Measurements from ENCODE around the gene AIRE.

AIRE gene

GRCh38 chr21:44269090-44269489 lies 16.6 kb upstream of the AIRE start:
- no peak for DNase-seq
- Histone ChIP-seq H3K4me3 (ENCODE audit: control insufficient read depth in 1 of 7, extremely low read depth in 1 of 7, insufficient read depth in 4 of 7, low read depth in 2 of 7, low read length in 6 of 7) (no peak overlapping the region), H3K4me1 (ENCODE audit: control extremely low read depth in 1 of 4, control insufficient read depth in 4 of 4, insufficient read depth in 4 of 4, low read length in 3 of 4) (no peaks in the 10 kb centered on the region), H3K9me3 (ENCODE audit: control extremely low read depth in 1 of 5, control insufficient read depth in 4 of 5, insufficient read depth in 2 of 5, low read depth in 1 of 5, low read length in 4 of 5) (no peaks in the 10 kb centered on the region), H3K27ac (ENCODE audit: insufficient read depth in 1 of 2, low read depth in 1 of 2, low read length in 2 of 2, poor library complexity in 1 of 2, severe bottlenecking in 2 of 2) (no peak overlapping the region), H3K27me3 (replicated peaks in 2 of 5; ENCODE audit: control insufficient read depth in 4 of 5, insufficient read depth in 5 of 5, low read length in 4 of 5) (no peaks in the 10 kb centered on the region), H3K36me3 (ENCODE audit: control insufficient read depth in 4 of 4, insufficient read depth in 4 of 4, low read length in 3 of 4) (no peaks in the 10 kb centered on the region)
- ChIA-PET CTCF (interaction anchor here (1.3 to 3.2 kb wide), 2 partner anchors 8 to 29 kb away, joined by 5 to 11 read pairs; no protein-coding TSS in a partner anchor), POLR2A (no interaction called here)
- 96% methylated on average over 3 of the region's 8 CpGs for WGBS (ENCODE audit: insufficient coverage)

DNA sequence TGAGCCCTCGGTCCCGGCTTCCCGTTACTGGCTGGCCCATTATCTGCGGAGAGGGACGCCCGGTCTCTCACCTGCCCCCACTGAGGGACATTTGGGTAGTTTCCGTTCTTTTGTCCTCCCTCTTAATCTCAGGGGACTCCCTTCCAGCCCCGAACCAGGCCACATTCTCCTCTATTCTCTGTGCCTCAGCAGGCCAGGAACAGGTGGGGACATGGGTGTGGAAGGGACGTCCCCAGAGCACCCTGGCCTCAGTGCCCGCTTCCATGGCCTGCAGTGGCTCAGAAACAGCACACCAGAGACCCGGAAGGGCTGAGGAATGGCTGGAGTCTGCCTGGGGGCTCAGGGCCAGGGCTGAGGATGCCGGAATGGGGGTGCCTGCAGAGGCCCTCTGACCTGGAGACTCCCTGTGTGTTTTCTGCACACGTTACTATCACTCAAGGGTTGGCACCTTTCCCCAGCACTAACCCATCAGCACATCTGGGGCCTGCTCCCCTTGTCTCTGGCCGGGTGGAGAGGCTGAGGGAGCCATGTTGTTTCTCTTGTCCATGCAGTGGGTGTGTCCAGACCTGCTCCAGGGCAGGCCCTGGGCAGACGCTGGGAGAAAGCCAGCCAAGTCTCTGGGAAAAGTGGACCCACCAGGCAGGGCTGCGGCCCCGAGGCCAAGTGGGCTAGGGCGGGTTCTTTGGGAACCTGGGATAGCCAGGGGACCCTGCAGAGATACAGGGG lies 14.0 kb upstream of the AIRE start:
- no peak for DNase-seq
- no peak overlapping the region for H3K4me3 ChIP-seq (ENCODE audit: control insufficient read depth in 1 of 7, extremely low read depth in 1 of 7, insufficient read depth in 4 of 7, low read depth in 2 of 7, low read length in 6 of 7)
- no peaks in the 10 kb centered on the region for H3K9me3 ChIP-seq (ENCODE audit: control extremely low read depth in 1 of 5, control insufficient read depth in 4 of 5, insufficient read depth in 2 of 5, low read depth in 1 of 5, low read length in 4 of 5)
- ChIA-PET CTCF (interaction anchor here (1.9 kb wide), 1 partner anchor 26 kb away, joined by 5 read pairs; no protein-coding TSS in a partner anchor), POLR2A (no interaction called here)
- no peaks in the 10 kb centered on the region for H3K4me1 ChIP-seq (ENCODE audit: control extremely low read depth in 1 of 4, control insufficient read depth in 4 of 4, insufficient read depth in 4 of 4, low read length in 3 of 4)
- H3K27me3 ChIP-seq (replicated peaks in 2 of 5; ENCODE audit: control insufficient read depth in 4 of 5, insufficient read depth in 5 of 5, low read length in 4 of 5), result no peaks in the 10 kb centered on the region
- no peak overlapping the region for H3K27ac ChIP-seq (ENCODE audit: insufficient read depth in 1 of 2, low read depth in 1 of 2, low read length in 2 of 2, poor library complexity in 1 of 2, severe bottlenecking in 2 of 2)
- 95% methylated on average over 16 of the region's 18 CpGs for WGBS (ENCODE audit: insufficient coverage)
- no peaks in the 10 kb centered on the region for H3K36me3 ChIP-seq (ENCODE audit: control insufficient read depth in 4 of 4, insufficient read depth in 4 of 4, low read length in 3 of 4)

DNA sequence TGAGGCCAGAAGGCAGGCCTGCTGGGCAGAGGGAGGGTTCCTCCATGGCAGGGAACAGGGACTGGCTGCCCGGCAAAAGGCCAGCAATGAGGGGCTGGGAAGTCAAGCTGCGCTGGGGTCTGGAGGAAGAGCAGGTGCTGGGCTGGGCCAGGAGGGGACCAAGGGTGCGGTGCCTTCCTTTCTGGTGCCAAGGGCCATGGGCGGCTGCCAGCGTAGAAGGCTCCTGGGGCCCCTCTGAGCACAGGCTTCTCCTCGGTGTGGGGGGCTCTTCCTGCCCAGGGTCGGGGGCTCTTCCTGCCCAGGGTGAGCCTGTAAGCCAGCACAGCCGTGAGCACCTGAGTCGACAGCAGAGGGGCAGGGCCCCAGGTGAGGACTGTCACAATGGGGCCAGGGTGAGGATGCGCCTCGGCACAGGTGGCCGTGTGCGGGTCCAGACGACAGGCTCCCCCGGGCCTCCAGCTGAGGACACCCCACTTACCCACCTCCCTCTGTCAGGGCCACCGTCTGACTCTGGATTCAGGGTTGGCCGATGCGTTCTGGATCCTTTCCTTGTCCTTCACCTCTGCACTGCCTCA lies 13.3 kb upstream of the AIRE start:
- POLR2A ChIA-PET, result no interaction called here
- Histone ChIP-seq H3K27ac (ENCODE audit: insufficient read depth in 1 of 2, low read depth in 1 of 2, low read length in 2 of 2, poor library complexity in 1 of 2, severe bottlenecking in 2 of 2) (no peak overlapping the region), H3K4me1 (ENCODE audit: control extremely low read depth in 1 of 4, control insufficient read depth in 4 of 4, insufficient read depth in 4 of 4, low read length in 3 of 4) (no peaks in the 10 kb centered on the region), H3K36me3 (ENCODE audit: control insufficient read depth in 4 of 4, insufficient read depth in 4 of 4, low read length in 3 of 4) (no peaks in the 10 kb centered on the region), H3K9me3 (ENCODE audit: control extremely low read depth in 1 of 5, control insufficient read depth in 4 of 5, insufficient read depth in 2 of 5, low read depth in 1 of 5, low read length in 4 of 5) (no peaks in the 10 kb centered on the region), H3K4me3 (ENCODE audit: control insufficient read depth in 1 of 7, extremely low read depth in 1 of 7, insufficient read depth in 4 of 7, low read depth in 2 of 7, low read length in 6 of 7) (no peak overlapping the region), H3K27me3 (replicated peaks in 2 of 5; ENCODE audit: control insufficient read depth in 4 of 5, insufficient read depth in 5 of 5, low read length in 4 of 5) (no peaks in the 10 kb centered on the region)
- CTCF ChIA-PET, result interaction anchor here (1.9 kb wide), 1 partner anchor 25 kb away, joined by 5 read pairs; no protein-coding TSS in a partner anchor
- no peak for DNase-seq
- WGBS (ENCODE audit: insufficient coverage), result 83% methylated on average over 16 of the region's 18 CpGs

- no peak for DNase-seq
- ChIA-PET CTCF (interaction anchor here (1.9 kb wide), 1 partner anchor 25 kb away, joined by 5 read pairs; no protein-coding TSS in a partner anchor), POLR2A (no interaction called here)
- Histone ChIP-seq H3K4me3 (ENCODE audit: control insufficient read depth in 1 of 7, extremely low read depth in 1 of 7, insufficient read depth in 4 of 7, low read depth in 2 of 7, low read length in 6 of 7) (no peak overlapping the region), H3K27me3 (replicated peaks in 2 of 5; ENCODE audit: control insufficient read depth in 4 of 5, insufficient read depth in 5 of 5, low read length in 4 of 5) (no peaks in the 10 kb centered on the region), H3K27ac (ENCODE audit: insufficient read depth in 1 of 2, low read depth in 1 of 2, low read length in 2 of 2, poor library complexity in 1 of 2, severe bottlenecking in 2 of 2) (no peak overlapping the region), H3K36me3 (ENCODE audit: control insufficient read depth in 4 of 4, insufficient read depth in 4 of 4, low read length in 3 of 4) (no peaks in the 10 kb centered on the region), H3K9me3 (ENCODE audit: control extremely low read depth in 1 of 5, control insufficient read depth in 4 of 5, insufficient read depth in 2 of 5, low read depth in 1 of 5, low read length in 4 of 5) (no peaks in the 10 kb centered on the region), H3K4me1 (ENCODE audit: control extremely low read depth in 1 of 4, control insufficient read depth in 4 of 4, insufficient read depth in 4 of 4, low read length in 3 of 4) (no peaks in the 10 kb centered on the region)
- WGBS (ENCODE audit: insufficient coverage), result 100% methylated on average over 6 of the region's 7 CpGs
Measured at GRCh38 chr21:44273046-44273445, 12.6 kb upstream of the AIRE start.

GRCh38 chr21:44275041-44275440 lies 10.6 kb upstream of the AIRE start:
- POLR2A ChIA-PET, result no interaction called here
- no peak overlapping the region for H3K27ac ChIP-seq (ENCODE audit: insufficient read depth in 1 of 2, low read depth in 1 of 2, low read length in 2 of 2, poor library complexity in 1 of 2, severe bottlenecking in 2 of 2)
- 90% methylated on average over 5 of the region's 5 CpGs for WGBS (ENCODE audit: insufficient coverage)
- H3K9me3 ChIP-seq (ENCODE audit: control extremely low read depth in 1 of 5, control insufficient read depth in 4 of 5, insufficient read depth in 2 of 5, low read depth in 1 of 5, low read length in 4 of 5), result no peaks in the 10 kb centered on the region
- no peaks in the 10 kb centered on the region for H3K4me1 ChIP-seq (ENCODE audit: control extremely low read depth in 1 of 4, control insufficient read depth in 4 of 4, insufficient read depth in 4 of 4, low read length in 3 of 4)
- no peaks in the 10 kb centered on the region for H3K36me3 ChIP-seq (ENCODE audit: control insufficient read depth in 4 of 4, insufficient read depth in 4 of 4, low read length in 3 of 4)
- CTCF ChIA-PET, result no interaction called here
- no peaks in the 10 kb centered on the region for H3K27me3 ChIP-seq (replicated peaks in 2 of 5; ENCODE audit: control insufficient read depth in 4 of 5, insufficient read depth in 5 of 5, low read length in 4 of 5)
- DNase-seq, result no peak
- H3K4me3 ChIP-seq (ENCODE audit: control insufficient read depth in 1 of 7, extremely low read depth in 1 of 7, insufficient read depth in 4 of 7, low read depth in 2 of 7, low read length in 6 of 7), result no peak overlapping the region

DNA sequence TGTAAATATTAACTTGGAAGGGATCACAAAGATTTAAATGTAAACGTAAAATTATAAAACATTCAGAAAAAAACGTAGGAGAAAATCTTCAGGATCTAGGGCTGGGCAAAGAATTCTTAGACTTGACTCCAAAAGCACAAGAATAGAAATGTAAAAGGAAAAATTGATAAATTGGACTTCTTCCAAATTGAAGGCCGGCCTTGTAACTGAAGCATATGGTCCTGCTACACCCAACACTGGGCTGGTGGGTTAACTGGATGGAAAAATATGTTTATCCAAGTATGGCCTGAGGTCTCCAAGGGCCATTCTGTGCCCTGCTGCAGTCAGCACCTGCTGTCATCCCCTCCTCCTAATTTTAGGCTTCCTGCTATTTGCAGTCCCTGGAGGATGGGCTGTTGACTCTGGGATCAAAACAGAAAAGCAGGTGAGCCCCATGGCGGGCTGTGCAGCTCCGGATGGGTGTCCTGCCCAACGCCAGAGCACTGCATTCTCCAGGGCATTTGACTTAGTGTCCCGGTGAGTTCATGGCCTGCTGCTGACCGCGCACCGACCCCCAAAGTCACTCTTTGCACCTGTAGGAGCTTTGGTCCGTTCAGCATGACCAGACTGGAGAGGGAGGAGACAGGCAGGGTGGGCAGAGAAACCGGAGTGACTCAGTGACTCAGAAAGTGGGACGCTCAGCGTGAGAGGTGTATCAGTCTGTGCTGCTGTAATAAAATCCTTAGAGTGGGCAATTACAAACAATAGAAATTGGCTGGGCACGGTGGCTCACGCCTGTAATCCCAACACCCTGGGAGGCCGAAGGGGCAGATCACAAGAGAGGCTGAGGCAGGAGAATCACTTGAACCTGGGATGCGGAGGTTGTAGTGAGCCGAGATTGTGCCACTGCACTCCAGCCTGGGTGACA lies 6.1 kb upstream of the AIRE start:
- H3K9me3 ChIP-seq (ENCODE audit: control extremely low read depth in 1 of 5, control insufficient read depth in 4 of 5, insufficient read depth in 2 of 5, low read depth in 1 of 5, low read length in 4 of 5), result no peaks in the 10 kb centered on the region
- 91% methylated on average over 17 of the region's 19 CpGs for WGBS (ENCODE audit: insufficient coverage)
- no peak overlapping the region for H3K4me3 ChIP-seq (ENCODE audit: control insufficient read depth in 1 of 7, extremely low read depth in 1 of 7, insufficient read depth in 4 of 7, low read depth in 2 of 7, low read length in 6 of 7)
- ChIA-PET CTCF (interaction anchor here (1.1 kb wide), 1 partner anchor 12 kb away, joined by 4 read pairs; no protein-coding TSS in a partner anchor), POLR2A (no interaction called here)
- no peak overlapping the region for H3K27ac ChIP-seq (ENCODE audit: insufficient read depth in 1 of 2, low read depth in 1 of 2, low read length in 2 of 2, poor library complexity in 1 of 2, severe bottlenecking in 2 of 2)
- H3K27me3 ChIP-seq (replicated peaks in 2 of 5; ENCODE audit: control insufficient read depth in 4 of 5, insufficient read depth in 5 of 5, low read length in 4 of 5), result no peaks in the 10 kb centered on the region
- peaks cover 0 to 12% (median 11%) of the 10 kb centered on the region in 4 experiments for H3K4me1 ChIP-seq (ENCODE audit: control extremely low read depth in 1 of 4, control insufficient read depth in 4 of 4, insufficient read depth in 4 of 4, low read length in 3 of 4)
- no peaks in the 10 kb centered on the region for H3K36me3 ChIP-seq (ENCODE audit: control insufficient read depth in 4 of 4, insufficient read depth in 4 of 4, low read length in 3 of 4)
- DNase-seq, result no peak

Data from common myeloid progenitor, CD34-positive (primary cell).